Ureter (tissue), 1 donor: Measurements from ENCODE around the gene EHD2. TPM values are rescaled to one million over a fixed set of nuclear protein-coding genes. Genes with fewer than 3 reads are reported as not detected.
A peak's percentile ranks its signal among the peaks of the same experiment; 100 is the strongest.
"Not testable (repeated sequence)": the region's sequence is repeated elsewhere in the genome, so short reads cannot be mapped to it uniquely, and the experiment has no call there.

Source experiments
- DNase-seq: peaks from one replicate; pipeline ENCODE4 v3.0.0-alpha.2; 2020; ENCODE audit warnings: low spot score
- total RNA-seq: library from RNA; stranded (reverse); gene quantifications from one replicate; pipeline ENCODE4 v1.2.4, GENCODE V29; 2023
- donor health status: DM: yes; HTN: yes; CAD: no.

EHD2 gene, protein sequence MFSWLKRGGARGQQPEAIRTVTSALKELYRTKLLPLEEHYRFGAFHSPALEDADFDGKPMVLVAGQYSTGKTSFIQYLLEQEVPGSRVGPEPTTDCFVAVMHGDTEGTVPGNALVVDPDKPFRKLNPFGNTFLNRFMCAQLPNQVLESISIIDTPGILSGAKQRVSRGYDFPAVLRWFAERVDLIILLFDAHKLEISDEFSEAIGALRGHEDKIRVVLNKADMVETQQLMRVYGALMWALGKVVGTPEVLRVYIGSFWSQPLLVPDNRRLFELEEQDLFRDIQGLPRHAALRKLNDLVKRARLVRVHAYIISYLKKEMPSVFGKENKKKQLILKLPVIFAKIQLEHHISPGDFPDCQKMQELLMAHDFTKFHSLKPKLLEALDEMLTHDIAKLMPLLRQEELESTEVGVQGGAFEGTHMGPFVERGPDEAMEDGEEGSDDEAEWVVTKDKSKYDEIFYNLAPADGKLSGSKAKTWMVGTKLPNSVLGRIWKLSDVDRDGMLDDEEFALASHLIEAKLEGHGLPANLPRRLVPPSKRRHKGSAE
- total RNA-seq: 126 TPM

DNA sequence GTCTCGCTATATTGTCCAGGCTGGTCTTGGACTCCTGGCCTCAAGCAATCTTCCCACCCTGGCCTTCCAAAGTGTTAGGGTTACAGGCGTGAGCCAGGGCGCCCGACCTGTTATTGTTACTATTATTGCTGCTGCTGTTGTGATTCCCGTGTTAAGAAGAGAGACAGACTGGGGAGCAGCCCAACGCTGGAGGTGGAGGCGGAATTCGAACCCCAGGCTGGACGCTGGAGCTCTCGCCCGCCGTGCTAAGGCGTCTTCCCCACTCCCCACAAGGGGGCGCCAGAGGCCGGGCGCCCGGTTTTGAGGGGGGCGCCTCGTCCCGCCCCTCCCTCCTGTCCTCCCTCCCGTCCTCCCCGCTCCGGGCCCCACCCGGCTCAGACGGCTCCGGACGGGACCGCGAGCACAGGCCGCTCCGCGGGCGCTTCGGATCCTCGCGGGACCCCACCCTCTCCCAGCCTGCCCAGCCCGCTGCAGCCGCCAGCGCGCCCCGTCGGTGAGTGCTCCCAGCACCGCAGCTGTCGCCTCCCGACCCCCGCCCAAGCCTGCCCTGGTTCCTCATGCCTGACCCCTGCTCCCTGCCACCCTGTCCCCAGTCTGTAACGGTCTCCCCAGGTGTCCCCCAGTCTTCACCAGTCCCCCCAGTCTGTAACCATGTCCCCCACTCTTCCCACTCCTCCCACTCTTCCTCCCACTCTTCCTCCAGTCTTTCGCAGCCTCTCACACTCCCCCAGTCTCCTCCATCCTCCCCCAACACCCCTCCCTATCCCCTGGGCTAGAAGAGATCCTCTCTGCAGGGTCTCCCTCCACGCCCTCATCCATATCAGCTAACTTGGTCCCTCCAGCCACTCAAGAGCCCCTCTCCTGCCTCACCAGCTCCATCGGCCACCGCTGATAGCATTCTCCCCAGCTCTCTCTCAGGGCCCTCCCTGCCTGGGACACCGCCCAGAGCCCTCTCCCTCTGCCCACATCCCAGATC, at the start of gene EHD2:
EHD2 (plus strand) TSS at position 377 of the 976 bp plus-strand sequence. CDS start 3,191 bp downstream, outside the sequence.
- peak; percentile 79 for DNase-seq

DNA sequence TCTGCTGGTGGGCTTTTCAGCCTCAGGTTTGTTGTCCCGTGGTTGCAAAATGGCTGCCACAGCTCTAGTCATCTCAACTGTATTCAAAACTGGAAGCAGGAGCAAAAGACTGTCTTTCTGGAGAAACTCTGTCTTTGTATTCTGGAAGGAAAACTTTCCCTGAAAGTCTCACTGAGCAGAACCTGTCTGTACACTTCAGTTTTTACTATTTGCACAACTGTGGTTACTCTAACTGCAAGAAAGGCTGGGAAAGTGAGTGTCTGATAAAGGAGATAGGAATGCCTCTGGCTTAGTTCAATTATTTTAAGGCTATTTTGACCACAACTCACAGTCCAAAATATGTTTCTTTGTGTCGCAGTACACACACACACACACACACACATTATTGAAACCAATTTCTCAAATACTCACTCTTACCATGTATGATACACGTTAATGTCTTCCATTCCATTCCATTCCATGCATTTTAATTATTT, 49.7 kb upstream of the EHD2 start:
- no peak for DNase-seq

DNA sequence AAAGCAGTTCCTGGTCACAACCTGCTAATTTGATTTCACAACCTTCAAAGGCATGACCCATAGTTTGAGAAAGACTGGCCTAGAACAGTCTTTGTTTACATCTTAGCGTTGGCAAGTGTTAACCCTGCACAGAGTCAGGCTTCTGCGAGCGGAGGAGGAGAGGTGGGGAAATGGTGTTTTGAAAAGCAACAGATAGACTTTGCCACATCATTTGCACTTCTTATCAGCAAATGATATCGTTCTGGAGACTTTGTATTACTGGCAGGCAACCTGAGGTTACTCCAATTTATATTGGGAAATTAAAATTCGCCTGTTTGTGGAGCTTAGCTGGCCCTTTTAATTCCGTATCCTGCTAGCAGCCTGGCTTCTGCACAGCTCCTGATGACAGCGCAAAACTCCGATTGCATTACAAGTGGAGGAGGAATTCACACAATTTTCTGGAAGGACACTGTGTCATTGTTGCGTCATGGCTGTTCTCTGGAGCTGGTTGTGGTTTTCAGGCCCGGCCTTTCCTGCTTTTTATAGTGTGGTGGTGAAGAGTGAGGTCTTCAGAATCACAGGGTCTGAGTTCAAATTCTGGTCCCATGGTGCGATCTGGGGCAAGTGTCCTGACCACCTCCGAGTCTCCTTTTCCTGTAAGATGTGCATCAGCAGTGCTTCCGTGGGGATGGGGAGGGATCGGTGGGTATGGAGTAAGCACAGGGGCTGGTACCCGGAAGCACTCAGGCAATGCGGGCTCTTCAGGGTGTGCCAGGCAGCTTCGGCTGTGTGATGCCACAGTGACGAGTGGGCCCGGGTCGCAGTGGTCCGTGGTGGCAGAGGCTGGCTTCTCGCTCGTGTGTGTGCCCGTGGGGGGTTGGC, 49.1 kb upstream of the EHD2 start:
- DNase-seq: peak; percentile 87

- DNase-seq: not testable (repeated sequence)
These were observed 44.7 kb upstream of the EHD2 start for GRCh38 chr19:47668556-47668955.

DNA sequence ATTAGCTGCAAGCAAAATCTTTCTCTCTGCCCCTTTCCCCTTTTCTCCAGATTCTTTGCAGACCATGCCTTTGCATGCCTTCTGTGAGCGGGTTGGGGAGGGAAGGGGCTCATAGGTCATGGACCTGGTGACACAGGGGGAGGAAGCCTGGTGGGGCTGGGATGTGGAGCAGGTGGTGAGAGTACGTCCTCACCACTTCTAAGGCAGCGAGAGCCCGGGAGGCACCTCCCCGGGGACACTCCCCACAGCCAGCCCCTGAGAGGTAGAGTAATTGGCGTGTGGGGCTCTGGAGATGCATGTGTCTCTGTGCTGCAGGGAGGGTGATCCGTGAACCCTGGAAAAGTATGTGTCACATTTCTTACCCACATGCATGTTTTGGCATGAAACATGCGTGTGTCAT, 42.5 kb upstream of the EHD2 start:
- no peak for DNase-seq

DNA sequence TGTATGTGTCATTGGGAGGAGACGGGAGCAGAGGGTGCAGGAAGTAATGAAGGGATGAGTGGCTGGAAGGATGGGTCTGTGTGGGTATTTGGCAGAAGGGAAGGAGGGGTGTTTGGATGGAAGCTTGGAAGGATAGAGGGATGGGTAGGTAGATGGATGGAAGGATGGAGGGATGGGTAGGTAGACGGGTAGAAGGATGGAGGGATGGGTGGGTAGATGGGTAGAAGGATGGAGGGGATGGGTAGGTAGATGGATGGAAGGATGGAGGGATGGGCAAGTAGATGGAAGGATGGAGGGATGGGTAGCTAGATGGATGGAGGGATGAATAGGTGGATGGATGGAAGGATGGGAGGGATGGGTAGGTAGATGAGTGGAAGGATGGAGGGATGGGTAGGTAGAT, 41.7 kb upstream of the EHD2 start:
- no peak for DNase-seq

GRCh38 chr19:47673426-47673825, 39.8 kb upstream of the EHD2 start:
- DNase-seq: no peak

GRCh38 chr19:47674548-47674947, 38.7 kb upstream of the EHD2 start:
- no peak for DNase-seq

GRCh38 chr19:47675271-47675670, 38.0 kb upstream of the EHD2 start:
- no peak for DNase-seq

- DNase-seq: no peak
These were observed 37.4 kb upstream of the EHD2 start for GRCh38 chr19:47675859-47676258.

- no peak for DNase-seq
These were observed 36.4 kb upstream of the EHD2 start for GRCh38 chr19:47676811-47677210.

GRCh38 chr19:47679251-47679900, 33.8 kb upstream of the EHD2 start:
- DNase-seq: no peak

DNA sequence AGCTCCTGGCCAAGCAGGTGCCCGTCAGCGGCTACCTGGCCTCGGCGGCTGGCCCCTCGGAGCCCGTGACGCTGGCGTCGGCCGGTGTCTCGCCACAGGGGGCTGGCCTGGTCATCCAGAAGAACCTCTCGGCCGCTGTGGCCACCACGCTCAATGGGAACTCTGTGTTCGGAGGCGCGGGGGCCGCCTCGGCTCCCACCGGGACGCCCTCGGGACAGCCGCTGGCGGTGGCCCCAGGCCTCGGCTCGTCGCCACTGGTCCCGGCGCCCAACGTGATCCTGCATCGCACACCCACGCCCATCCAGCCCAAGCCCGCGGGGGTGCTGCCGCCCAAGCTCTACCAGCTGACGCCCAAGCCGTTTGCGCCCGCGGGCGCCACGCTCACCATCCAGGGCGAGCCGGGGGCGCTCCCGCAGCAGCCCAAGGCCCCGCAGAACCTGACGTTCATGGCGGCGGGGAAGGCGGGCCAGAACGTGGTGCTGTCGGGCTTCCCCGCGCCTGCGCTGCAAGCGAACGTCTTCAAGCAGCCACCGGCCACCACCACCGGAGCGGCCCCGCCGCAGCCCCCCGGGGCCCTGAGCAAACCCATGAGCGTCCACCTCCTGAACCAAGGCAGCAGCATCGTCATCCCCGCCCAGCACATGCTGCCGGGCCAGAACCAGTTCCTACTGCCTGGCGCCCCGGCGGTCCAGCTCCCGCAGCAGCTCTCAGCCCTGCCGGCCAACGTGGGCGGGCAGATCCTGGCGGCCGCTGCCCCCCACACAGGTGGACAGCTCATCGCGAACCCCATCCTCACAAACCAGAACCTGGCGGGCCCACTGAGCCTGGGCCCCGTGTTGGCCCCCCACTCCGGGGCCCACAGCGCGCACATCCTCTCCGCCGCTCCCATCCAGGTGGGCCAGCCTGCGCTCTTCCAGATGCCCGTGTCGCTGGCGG, 33.0 kb upstream of the EHD2 start:
- DNase-seq: no peak

DNA sequence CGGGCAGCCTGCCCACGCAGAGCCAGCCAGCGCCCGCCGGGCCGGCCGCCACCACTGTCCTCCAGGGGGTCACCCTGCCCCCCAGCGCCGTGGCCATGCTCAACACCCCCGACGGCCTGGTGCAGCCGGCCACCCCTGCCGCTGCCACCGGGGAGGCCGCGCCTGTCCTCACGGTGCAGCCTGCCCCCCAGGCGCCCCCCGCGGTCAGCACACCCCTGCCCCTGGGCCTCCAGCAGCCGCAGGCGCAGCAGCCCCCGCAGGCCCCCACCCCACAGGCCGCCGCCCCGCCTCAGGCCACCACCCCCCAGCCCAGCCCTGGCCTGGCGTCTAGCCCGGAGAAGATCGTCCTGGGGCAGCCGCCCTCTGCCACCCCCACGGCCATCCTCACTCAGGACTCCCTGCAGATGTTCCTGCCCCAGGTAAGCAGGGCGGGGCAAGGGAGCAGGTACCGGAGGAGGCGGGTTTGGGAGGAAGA, 32.3 kb upstream of the EHD2 start:
- no peak for DNase-seq

DNA sequence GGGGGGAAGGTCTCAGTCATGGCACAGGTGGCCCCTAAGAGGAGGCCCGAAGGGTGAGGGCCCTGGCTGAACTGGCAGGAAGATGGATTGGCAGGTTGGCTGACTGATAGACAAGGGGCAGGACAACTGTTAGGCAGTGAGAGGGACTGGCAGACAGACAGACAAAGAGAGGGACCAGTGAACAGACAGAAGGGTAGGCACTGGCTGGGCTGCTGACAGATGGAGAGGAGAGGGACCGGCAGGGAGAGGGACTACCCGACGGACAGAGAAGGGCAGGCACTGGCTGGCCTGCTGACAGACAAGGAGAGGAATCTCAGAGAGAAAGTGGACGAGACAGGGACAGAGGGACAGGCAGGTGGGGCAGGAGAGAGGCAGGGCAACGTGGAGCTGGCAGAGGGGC, 31.8 kb upstream of the EHD2 start:
- no peak for DNase-seq

GRCh38 chr19:47681936-47682335, 31.3 kb upstream of the EHD2 start:
- DNase-seq: no peak

DNA sequence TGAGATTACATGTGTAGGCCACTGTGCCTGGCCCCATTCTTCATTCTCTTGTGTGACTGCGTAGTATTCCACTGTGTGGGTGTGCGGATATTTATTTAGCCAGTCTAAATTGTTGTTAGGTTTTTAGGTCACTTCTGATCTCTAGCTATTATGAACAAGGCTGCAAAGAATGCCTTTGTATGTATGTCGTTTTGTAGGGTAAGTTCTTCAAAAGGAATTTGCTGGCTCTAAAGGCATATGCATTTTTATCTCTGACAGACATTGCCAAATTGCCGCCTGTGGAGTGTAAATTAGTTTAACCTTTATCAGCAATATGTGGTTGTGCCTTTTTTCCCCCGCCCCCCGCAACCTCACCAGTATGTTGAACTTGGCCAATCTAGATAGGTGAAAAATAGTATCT, 30.3 kb upstream of the EHD2 start:
- DNase-seq: no peak

DNA sequence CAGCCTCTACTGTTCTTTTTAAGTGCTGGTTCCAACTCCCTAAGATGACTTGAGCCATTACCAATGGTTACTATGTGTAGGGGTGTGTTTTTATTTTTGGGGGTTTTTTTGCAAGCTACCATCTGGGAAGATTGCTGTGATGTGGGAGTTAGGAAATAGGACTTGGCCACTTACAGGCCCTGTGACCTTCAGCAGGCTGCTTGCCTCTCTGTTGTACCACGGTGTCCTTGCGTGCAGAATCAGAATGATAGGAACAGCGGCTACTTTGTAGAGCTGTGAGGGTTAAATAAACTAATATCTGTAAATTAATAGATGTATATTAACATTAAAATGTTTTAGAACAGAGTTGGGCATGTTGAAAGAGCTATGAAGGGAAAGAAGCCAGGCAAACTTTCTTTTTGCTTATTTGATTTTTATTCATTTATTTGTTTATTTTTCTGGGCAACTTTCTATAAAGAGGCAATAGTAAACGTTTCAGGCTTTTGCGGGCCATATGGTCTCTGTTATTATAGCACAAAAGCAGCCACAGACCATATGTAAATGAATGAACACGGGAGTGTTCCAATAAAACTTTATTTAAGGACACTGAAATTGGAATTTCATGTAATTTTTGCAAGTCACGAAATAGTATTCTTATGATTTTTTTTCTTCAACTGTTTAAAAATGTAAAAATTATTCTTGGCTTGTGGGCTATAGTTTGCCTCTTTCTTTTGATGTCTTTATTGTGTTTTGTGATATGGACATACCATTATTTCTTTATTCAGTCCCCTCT, 26.4 kb upstream of the EHD2 start:
- no peak for DNase-seq

GRCh38 chr19:47687906-47688305, 25.3 kb upstream of the EHD2 start:
- no peak for DNase-seq
